Measurements from ENCODE around the gene LRTM2. TPM values are rescaled to one million over a fixed set of nuclear protein-coding genes. Genes with fewer than 3 reads are reported as not detected.

The LRTM2 gene
- total RNA-seq, 4 donors from 2014 or later: not detected

- H3K4me1 ChIP-seq: peaks cover 0 to 42% (median 11%) of the 10 kb centered on the region in 3 donors
- TF ChIP-seq POLR2A (IDR thresholded peaks at IDR 0.05) (peak; percentile 44 to 56), EP300 (IDR thresholded peaks at IDR 0.05) (no peak), CTCF (IDR thresholded peaks at IDR 0.05) (peak in 2 of 4 experiments; percentile 9 to 35), POLR2AphosphoS5 (IDR thresholded peaks at IDR 0.05) (peak; percentile 33)
- H3K27me3 ChIP-seq: no peaks in the 10 kb centered on the region
- no peaks in the 10 kb centered on the region for H3K9me3 ChIP-seq
- 33% methylated on average over 13 of the region's 71 CpGs; no CpG with 5 or more reads in 1 of the 2 donors for WGBS, 2 donors (ENCODE audit: low coverage in 1 of 2)
- peak overlapping the region; percentile 30 to 88 (median 85) for H3K27ac ChIP-seq
- no peaks in the 10 kb centered on the region for H3K36me3 ChIP-seq
- ATAC-seq: peak; percentile 35
- H3K4me3 ChIP-seq: peak overlapping the region; percentile 45 to 71
These were observed 23.1 kb upstream of the LRTM2 start for GRCh38 chr12:1797011-1797901.

DNA sequence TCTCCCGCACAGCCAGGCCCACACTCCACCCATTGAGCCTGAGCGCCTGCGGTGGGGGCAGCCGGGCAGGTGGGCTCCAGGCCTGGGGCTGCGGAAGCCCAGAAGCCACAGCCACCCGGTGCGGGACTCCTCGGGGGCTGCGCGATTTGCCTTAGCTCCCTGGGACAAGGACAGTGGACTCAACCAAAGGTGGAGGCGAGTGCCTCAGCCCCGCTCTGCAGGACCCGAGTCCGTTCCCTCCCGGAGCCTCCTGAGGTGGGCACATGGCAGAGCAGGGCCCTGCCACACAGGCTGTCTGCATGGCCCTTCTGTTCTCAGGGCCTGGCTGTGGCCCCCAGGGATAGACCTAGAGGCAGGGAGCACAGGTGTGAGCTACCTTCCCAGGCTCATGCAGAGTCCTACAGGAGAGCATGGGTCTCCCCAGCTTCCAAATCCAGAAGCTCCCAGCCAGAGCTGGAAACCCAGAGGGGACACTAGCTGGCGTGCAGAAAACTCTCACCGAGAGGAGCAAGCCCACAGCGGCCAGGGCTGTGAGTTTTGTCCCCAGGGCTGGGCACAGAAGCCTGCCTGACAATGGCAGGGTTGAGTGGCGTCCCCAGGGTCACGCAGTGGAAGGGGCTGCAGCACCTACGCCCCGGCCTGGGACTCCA, 22.2 kb upstream of the LRTM2 start:
- Histone ChIP-seq H3K27me3 (no peaks in the 10 kb centered on the region), H3K4me1 (peaks cover 0 to 37% (median 11%) of the 10 kb centered on the region in 3 donors), H3K36me3 (no peaks in the 10 kb centered on the region), H3K27ac (peak overlapping the region in 3 of 4 donors; percentile 82 to 88 (median 88)), H3K9me3 (no peaks in the 10 kb centered on the region), H3K4me3 (peak overlapping the region in 1 of 2 donors; percentile 71)
- no peak for ATAC-seq
- TF ChIP-seq CTCF (IDR thresholded peaks at IDR 0.05) (no peak), POLR2A (IDR thresholded peaks at IDR 0.05) (no peak), POLR2AphosphoS5 (IDR thresholded peaks at IDR 0.05) (no peak), EP300 (IDR thresholded peaks at IDR 0.05) (no peak)
- WGBS, 2 donors (ENCODE audit: low coverage in 1 of 2): no CpG with 5 or more reads among the region's 22 CpGs

GRCh38 chr12:1798641-1799020, 21.7 kb upstream of the LRTM2 start:
- Histone ChIP-seq H3K27me3 (no peaks in the 10 kb centered on the region), H3K9me3 (no peaks in the 10 kb centered on the region), H3K4me1 (peaks cover 0 to 33% (median 11%) of the 10 kb centered on the region in 3 donors), H3K27ac (peak overlapping the region in 1 of 4 donors; percentile 88), H3K4me3 (no peak overlapping the region), H3K36me3 (no peaks in the 10 kb centered on the region)
- ATAC-seq: no peak
- TF ChIP-seq EP300 (IDR thresholded peaks at IDR 0.05) (no peak), POLR2A (IDR thresholded peaks at IDR 0.05) (no peak), POLR2AphosphoS5 (IDR thresholded peaks at IDR 0.05) (no peak), CTCF (IDR thresholded peaks at IDR 0.05) (no peak)
- 89 to 95% methylated on average over 4 to 5 of the region's 6 CpGs for WGBS, 2 donors (ENCODE audit: low coverage in 1 of 2)

DNA sequence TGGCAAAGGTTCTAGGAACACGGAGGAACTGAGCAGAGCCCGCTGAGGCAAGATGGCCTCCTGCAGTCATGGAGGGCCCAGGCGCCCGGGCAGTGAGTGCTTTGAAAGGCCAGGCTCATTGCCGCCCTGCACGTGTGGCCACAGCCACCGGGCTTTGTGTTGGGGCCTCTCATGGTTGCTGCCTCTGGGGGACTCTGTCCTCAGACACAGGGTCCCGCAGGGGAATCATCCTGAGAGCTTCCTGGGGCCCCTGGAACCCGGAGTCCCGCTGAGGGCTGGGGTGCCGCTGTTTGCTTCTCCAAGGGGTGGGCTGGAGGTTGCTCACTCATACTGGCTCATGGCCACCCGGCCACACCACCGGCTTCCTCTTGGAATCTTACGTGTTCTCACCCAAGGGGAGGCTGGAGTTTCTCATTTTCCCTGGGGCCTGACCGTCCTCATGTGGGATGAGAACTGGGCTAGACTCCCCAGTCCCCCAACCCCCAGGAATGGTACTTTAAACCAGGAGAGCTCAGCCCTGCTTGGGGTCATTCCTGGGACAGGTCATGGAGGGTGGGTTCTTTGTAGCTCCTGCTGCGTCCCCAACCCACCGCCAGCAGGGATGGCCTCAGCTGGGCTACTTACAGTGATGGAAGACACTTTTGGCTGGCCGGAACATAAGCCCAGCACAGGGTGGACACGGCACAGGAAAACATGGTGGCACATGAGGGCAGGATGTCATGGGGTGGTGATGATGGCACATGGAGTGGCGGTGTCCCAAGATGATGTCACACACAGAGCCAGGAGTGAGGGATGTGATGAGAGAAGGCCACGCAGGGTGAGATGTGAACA, 21.1 kb upstream of the LRTM2 start:
- Histone ChIP-seq H3K4me1 (peaks cover 0 to 30% (median 11%) of the 10 kb centered on the region in 3 donors), H3K27me3 (no peaks in the 10 kb centered on the region), H3K36me3 (no peaks in the 10 kb centered on the region), H3K27ac (no peak overlapping the region), H3K9me3 (no peaks in the 10 kb centered on the region), H3K4me3 (no peak overlapping the region)
- TF ChIP-seq EP300 (IDR thresholded peaks at IDR 0.05) (no peak), POLR2A (IDR thresholded peaks at IDR 0.05) (no peak), CTCF (IDR thresholded peaks at IDR 0.05) (no peak), POLR2AphosphoS5 (IDR thresholded peaks at IDR 0.05) (no peak)
- no peak for ATAC-seq
- WGBS, 2 donors (ENCODE audit: low coverage in 1 of 2): 85 to 95% methylated on average over 4 to 7 of the region's 21 CpGs

All from gastroesophageal sphincter (tissue), 4 donors.